DMS53 treated with DMSO at 0.1 percent for 48 hours (cell line): ENCODE results near the gene SLC9A2.

ENCODE experiments used
- DNase-seq: peaks from one replicate; lab custom pipeline; 2025; ENCODE audit not compliant: unreplicated experiment; lab: John Stamatoyannopoulos, UW

The SLC9A2 gene

DNA sequence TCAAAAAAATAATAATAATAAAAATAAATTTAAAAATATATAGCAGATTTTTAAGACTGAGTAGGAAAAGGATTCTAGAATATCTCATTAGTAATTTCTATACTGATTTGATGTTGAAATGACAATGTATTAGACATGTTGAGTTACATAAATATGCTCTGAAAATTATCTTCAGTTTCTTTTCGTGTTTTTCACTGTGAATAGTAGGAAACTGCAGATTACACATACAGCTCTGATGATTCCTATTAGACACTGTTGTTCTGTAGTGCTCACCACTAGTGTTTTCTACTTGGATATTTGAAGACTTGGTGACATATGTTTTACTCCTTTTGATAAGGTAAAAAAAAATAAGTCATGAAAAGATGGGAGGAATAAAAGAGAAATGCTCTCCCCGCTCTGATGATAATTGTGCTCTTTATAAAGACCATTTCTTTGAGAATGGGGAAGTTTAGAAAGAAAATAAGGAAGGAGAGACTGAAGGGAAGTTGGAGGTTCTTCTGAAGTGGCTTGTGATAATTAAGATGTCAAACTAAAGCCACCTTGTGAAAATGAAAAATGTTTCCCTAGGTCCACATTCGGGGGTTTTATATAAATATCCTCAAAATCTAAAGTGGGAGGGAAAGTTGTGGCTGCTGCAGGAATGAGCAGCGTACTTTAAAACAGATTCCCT lies 52.9 kb downstream of the SLC9A2 start:
- DNase-seq: no peak

DNA sequence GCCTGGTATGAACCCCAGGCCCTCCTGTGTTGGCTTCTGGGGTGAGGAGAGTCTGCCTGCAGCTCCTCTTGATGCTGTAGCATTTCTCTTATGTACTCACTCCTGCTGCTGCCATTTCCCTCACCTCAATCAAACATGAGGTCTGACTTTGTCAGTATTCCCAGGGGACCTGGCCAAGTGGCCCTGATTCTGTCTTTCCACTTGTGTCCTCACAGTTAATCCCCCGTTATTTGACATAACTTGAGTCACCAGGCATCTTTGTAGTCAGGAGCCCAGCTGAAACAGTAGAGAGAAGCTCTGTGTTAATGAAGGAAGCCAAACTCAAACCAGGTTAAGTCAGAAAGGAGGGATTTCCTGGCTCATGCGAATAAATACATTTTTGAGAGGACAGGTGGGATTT lies 55.0 kb downstream of the SLC9A2 start:
- DNase-seq: no peak

DNA sequence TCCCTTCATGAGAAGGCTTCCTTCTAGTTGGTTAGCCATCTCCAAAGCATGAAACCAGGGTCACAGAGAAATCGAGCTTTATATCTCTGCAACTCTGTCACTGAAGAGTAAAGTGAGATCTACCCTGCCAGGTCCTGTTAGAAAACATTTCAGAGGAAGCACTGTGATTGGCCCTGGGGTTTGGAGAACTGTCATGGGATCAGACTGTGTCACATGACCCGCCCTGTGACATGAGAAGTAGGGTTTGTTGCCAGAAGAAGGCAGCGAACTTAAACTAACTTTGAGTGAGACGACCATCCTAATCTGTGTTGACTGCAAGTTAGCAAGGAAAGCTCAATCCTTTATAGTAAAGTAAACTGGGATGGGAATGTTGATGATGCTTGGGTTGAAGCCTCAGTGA lies 55.5 kb downstream of the SLC9A2 start:
- no peak for DNase-seq

DNA sequence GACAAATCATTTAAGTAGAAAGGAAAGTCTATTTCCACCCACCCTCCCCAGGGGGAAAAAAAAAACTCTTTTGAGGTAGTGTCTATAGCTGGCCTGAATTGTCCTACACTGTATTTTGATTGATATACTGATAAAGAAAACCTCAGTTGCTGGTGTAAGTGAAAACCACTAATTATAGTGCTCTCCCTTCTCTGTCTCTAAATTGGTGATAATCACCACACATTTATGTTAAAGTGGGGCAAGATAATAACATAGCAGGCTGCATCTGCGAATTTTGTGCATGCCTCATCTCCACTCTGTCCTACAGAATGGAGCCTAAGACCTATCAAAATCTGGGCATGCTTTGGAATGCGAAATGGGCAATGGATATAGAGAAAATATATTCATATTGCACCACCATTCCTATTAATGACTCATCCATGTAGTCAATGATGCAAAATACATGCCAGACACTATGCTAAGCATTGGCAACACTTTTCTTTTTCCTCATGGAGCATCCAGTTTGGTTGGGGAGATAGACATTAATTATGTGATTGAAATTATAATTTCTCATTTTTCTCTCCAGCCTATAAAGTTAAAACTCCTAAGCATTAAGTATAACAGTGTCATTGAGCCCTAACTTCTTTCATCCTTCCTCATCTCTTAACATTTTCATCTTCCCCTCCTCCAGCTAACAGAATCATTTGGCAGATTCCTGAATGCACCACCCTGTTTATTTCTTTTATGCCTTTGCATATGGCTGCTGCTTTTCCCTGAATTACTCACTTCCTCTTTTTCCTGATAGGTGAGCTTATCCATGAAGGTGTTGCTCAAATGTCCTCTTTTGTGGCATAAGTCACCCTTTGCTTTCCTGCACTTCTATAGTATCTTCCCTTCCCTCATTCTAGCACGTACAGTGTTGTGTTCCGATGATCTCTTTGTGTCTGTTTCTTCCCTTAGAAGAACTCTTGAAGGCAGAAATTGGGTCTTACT lies 58.2 kb downstream of the SLC9A2 start:
- DNase-seq: no peak

DNA sequence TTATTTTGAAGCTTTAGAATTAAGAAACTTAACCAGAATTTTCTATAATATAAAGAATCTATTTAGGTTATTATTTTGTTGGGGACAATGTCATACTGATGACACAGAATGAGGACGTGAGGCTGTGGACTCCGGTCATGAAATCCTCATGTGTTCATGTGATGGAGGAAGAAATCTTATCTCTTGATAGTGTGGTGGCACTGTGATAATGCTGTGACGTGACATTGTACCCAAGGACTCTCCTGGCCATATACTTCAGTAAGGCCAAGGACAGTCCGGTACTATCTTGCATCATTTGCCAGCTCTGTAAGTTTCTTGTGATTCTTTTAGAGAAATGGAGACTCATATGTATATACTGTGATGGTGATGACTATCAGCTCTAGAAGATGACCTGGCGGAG lies 59.1 kb downstream of the SLC9A2 start:
- DNase-seq: no peak

DNA sequence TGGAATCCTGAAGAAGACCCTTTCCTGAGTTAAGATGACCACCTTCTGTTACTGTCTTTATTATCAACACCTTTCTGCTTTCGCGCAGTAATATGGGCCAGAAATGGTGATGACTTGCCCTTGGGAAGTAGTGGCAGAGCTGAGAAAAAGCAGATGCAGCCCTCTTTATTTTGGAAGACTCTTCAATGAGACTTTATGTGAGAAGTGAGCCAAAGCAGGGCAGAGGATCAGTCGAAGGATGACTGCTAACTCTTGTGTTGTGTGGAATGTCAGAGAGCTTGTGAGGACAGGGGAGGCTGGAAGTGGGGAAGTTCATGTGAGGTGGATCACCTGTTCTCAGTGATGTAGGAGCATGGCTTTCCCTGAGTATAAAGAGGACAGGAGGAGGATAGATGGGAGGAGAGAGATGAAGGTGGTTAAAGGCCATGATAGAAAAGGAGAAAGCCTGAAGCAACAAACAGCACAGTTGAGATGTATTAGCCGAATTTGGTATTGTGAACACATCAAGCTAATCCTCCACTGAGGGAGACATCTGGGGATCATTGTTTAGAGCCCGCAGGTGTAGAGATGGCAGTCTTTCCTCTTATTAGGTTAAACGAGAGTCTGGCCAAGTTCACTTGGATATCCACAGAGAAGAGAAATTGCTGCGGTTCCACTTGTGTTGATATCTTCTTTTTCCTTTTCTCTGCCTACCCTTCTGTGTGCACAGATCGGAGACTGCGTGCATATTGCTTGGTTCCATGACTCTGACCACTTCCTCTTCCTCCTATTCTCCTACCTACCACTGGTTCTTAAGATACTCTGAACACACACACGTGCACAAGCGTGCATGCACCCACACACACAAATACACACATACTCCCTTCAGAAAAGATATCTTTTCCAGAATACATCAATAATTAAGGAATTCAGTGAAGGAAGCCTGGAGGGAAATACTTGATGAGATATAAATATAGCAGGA lies 67.4 kb downstream of the SLC9A2 start:
- DNase-seq: no peak

DNA sequence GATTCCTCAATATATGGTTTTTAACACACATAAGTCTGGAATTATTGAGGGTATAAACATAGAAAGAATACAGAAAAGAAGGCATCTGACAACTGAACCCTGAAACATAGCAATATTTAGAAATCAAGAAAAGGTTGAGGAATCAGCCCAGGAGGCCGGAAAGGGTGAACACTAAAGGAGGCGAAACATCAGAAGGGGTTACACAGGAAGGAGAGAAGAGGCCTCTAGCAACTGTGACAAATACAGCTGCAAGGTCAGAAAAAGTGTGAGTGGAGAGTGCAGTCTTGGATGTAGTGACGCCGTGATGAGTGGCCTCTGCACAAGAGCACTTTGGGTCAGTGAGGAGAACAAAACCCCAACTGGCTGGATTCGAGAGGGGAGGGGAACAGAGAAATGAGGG lies 70.7 kb downstream of the SLC9A2 start:
- no peak for DNase-seq

DNA sequence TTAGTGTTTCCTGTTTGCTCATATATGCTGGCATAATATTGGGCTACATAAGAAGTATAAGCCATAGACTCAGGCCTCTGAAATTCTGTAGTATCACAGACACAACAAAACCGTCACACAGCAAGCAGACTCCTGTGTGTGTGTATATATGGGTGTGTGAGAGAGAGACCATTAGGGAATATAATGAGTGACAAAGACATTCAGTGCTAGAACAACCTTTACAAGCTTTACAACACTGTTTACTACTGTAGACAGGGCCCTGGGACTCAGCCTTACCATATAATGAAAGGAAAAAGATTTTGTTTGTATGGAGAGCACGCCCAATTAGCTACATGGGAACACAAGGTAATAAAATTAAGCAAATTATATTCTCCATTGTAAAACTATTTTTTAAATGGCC lies 77.1 kb downstream of the SLC9A2 start:
- DNase-seq: no peak

DNA sequence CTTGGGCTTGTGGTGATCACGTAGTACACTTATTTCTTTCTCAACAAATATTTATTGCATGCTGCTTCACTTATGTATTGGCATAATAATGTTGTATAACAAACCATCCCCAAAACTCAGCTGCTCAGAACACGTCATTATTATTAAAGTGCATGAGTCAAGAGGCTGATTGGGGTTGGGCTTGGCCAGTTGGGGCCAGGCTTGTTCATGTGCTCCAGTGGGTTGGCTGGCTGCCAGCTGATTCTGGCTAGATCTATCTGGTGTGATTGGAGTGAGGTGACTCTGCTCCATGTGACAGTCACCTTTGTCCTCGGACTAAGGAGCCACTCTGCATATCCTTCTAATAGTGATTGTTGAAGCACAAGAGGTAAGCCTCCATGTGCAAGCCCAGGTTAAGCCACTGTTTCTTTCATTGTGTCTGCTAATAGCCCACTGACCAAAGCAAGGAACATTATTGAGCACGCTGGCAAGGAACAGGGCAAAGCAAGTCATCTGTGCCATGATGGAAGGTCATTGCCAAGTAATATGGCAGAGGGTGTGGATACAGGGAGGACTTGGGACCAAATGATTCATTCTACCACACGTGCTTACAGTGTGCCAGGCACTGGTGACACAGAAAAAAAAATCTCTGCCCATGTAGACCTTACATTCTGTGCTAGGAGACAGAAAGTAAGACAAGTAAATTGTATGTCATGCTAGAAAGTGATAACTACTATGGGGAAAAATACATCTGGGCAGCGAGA lies 79.2 kb downstream of the SLC9A2 start:
- peak; percentile 11 for DNase-seq

DNA sequence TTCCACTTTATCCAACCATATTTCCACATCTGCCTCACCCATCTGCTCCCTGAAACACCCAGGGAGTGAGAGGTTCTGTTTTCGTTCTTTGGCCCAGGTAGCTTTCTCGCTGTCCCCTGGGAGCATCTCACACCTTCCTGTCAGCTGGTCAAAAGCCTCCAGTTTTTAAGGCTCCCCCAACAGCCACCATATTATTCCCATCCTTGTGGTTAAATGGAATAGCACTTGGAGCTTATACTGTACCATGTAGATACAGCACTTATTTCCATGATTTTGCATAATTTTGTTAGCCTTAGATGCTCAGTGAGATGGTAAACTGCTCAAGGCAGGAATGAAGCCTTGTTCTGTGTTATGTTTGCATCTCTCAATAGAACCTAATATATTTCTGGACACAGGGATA lies 84.0 kb downstream of the SLC9A2 start:
- no peak for DNase-seq

DNA sequence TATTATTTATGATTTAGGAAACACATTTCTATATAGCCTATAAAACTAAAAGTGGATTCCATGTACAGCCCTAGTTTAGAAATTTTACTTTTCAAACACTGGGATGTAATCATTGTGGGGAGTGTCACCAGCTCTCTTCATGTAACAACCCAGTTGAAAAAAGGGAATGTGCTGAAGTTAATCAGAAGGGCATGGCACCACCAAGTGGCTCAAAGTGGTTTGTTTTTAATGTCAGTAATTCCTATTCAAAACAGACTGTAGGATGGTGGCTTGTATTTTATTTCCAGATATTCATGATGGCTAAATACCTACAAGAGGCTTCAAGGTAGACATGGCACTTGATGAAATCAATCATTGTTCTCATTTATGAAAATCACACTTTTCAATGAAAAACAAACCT lies 84.4 kb downstream of the SLC9A2 start:
- DNase-seq: peak; percentile 21

DNA sequence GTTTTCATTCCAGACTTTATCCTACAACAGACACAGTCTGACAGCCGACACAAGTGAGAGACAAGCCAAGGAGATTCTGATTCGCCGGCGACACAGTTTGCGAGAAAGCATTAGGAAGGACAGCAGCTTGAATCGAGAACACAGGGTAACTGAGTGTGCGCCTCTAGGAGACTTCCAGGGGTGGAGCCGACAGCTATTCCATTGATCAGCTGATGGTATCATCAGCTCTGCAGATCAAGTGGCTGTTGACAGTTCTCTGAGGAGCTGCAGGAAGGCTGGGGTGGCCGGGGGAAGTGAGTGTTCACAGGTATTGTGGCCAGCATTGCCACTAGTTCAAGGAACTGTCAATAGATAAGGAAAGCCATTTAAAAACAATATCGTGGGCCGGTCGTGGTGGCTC lies 85.2 kb downstream of the SLC9A2 start:
- DNase-seq: no peak

DNA sequence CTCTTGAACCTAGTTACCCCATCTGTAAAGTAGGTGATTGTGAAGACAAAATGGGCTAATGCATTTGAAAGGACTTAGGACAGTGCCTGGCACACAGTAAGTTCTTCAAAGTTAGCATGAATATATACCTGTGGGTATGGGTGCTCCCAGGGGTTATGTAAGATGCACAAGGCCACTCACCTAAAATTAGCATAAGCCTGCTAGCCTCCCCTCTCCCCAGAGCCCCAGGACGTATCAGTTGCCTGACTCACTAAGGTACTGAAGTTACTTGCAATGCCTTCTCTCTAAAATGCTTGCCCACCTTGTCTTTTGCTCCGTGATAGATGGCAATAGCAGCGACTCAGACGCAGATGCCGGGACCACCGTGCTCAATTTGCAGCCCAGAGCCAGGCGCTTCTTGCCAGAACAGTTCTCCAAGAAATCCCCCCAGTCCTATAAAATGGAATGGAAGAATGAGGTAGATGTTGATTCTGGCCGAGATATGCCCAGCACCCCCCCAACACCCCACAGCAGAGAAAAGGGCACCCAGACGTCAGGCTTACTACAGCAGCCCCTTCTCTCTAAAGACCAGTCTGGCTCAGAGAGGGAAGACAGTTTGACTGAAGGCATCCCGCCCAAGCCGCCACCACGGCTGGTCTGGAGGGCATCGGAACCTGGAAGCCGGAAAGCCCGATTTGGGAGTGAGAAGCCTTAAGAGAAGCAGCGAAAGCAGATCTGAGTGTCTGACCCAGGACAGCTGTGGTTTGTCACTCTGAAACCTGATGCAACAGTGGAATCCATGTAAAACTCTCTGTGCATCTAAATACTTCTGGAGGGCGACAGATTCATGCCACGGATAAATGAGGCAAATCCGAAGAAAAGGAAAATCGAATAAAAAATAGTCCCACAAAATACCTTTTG lies 88.7 kb downstream of the SLC9A2 start:
- peak; percentile 19 for DNase-seq

DNA sequence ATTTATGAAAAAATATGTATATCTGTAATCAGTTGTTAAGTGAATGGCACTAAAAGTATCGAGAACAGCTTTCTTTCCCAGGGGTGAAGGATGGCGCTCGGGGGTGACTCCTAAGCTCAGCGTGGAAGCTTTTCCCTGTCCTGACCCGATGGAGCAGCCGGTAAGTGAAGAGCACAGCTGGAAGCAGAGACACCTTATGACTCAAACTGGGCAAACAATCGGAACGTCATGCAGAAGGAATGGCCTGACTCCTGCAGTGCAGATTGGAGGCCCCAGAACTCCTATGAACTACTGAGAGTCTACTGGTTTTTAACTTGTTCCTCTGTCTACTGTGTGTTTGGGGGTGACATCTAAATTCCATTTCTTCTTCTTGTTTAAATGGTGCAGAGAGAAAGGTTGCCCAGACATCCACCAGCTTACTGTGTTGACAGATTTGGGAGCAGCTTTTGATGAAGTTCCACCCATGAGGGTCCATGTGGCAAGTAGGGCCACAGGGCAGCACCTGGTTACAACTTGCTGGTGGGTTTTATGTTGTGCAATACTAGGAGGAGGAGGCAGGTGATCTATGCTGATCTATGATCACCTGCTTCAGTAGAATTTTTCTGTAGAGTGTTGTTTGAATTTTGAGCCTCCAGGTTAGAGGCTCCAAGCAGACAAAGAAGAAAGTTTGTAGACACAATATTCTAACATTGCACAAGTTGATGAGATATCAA lies 89.7 kb downstream of the SLC9A2 start:
- peak; percentile 90 for DNase-seq

DNA sequence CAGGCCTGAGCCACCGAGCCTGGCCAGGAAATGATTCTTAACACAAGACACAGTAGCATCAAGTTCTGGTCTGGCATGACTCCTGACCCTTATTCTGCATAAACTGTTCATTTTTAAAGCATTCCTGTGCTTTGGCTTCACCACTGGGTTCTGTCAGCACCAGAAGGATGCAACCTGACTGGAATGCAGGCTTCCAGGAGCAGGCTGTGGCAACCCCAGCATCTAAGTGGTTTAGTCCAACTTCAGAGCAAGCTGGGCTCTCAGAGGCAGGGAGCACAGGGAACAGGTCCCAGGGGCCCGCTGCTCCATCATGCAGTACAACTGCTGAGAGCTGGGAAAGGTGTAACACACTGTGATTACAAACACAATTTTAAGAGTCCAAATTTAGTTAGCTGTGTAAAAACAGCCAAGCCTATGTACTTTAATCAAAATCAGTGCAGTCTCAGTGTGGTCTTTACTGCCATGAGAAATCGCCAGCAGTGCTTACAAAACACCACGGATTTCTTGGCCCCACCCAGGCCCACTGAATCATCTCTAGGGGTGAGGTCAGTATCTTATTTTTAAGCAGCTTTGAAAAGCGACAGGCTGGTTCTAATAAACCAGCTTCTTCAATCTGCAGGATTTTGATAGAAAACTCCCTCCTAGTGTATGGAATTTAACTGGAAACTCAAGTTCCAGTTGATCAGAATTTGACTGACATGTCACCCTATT lies 98.1 kb downstream of the SLC9A2 start:
- DNase-seq: no peak

DNA sequence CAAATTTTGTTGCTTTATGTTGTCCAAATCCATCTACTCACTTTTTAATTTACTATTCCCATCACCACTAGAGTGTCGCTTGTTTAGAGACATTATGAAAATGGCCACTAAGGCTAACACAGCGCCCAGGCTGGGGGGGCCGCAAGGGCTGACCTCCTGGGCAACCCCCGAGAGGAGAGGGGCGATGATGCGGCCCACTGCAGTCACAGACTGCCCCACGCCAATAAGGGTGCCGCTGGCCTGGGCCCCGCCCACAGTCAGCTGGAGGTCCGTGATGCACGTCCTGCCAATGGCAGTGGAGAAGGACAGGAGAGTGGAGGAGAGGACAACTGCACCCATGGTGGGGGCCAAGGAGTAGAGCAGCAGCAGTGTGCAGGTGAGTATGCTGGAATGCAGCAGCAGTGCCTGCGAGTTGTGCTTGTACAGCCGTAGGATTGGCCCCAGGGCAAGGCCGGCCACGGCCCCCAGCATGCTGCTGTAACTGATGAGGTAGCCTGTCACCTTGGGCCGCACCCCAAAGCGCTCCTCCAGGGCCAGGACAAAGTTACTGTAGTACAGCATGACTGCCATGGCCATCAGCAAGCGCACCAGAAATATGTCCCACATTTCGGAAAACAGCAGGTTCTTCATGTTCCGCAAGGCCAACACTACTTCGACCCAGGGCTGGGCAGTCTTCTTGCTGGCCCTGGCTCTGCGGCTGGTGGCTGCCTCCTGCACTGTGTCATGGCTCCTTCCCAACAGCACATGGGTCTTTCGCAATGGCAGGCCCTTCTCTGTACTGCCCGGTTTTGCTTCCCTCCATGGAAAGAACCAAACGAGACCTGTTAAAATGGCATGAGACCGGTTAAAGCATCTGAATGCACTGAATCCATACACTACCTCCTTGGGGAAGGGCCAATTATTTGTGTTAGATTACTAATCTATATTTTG lies 99.3 kb downstream of the SLC9A2 start:
- no peak for DNase-seq

DNA sequence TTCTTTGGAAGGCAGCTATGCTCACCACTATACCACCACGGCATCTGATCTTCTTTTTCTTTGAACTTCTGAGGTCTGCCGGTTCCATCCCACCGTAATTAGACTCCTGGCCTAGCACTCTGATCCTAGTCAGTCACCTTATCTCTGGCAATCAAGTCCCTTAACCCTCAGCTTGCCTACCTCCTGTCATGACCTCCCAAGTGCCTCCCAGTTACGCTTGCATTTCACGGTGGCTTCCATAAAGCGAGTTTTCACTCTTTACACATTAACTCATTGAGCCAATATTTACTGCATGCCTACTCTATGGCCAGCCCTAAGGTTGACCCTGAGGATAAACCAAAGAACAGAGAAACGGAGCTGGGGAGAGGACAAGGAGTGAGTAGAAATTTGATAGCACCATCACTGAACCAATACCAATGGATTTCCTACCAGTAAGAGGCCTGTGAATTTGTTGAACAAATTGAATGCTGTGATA lies 104.7 kb downstream of the SLC9A2 start:
- no peak for DNase-seq
